Activated CD8-positive, alpha-beta T cell treated with anti-CD3 and anti-CD28 coated beads for 36 hours (primary cell): Measurements from ENCODE around the gene TEX50. TPM values are rescaled to one million over a fixed set of nuclear protein-coding genes. Genes with fewer than 3 reads are reported as not detected.

Experiments
- total RNA-seq, 2 experiments: library from RNA; stranded (reverse); gene quantifications; one replicate each; pipeline ENCODE4 v1.2.3, GENCODE V29; 2021

TEX50 gene
- total RNA-seq, 2 experiments from 2014 or later = not detected

Other genes with a start within 250 kb of the TEX50 start
- gene PRDX6, start 158.0 kb upstream of the TEX50 start, total RNA-seq = 100 to 1,000 TPM; 165 to 169 TPM
- gene SLC9C2, start 32.3 kb upstream of the TEX50 start, total RNA-seq = not detected
- gene ANKRD45, start 34.5 kb downstream of the TEX50 start, total RNA-seq = not detected
- gene KLHL20, start 79.6 kb downstream of the TEX50 start, total RNA-seq = 10 to 100 TPM; 14.5 to 15.8 TPM
- gene DARS2, start 189.3 kb downstream of the TEX50 start, total RNA-seq = 10 to 100 TPM; 46.7 to 49.5 TPM
- gene CENPL, start 189.5 kb downstream of the TEX50 start, total RNA-seq = 10 to 100 TPM; 20.9 to 23.3 TPM
- gene GAS5, start 232.7 kb downstream of the TEX50 start, total RNA-seq = 1,000 to 10,000 TPM; 1,276 to 1,298 TPM
- 1 to 10 TPM; 7.6 to 7.9 TPM for gene ZBTB37, start 233.0 kb downstream of the TEX50 start, total RNA-seq